Measurements from ENCODE around the gene SLMAP.

DNA sequence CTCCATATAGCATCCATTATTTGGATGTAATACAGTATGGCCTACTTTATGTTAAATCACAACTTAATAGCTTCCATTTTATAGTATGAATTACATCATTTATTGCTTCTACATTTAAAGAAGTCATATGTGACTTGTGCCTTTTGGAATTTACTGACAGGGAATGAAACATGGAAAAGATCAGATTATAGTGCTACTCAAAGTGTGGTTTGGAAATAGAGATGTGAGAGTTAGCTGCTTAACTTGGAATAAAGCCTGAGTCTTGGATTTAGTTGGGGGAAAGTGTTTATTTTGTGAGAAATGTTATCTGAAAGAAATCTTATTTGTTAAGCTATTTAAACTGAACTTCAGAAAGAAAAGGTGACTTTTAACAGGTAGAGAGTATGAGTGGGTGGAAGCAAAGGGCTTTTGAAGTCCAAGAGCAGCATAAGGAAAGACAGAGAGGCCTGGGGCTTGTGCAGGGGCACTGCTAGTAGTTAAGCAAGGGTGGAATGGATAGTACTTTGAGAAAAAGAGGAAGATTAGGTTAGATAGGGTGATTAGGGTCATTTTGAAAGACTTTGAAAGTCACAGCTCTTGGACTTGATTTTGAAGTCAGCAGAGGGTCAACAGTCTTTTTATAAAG is 60.5 kb downstream of the SLMAP start:
- TF ChIP-seq, protein P1, sequence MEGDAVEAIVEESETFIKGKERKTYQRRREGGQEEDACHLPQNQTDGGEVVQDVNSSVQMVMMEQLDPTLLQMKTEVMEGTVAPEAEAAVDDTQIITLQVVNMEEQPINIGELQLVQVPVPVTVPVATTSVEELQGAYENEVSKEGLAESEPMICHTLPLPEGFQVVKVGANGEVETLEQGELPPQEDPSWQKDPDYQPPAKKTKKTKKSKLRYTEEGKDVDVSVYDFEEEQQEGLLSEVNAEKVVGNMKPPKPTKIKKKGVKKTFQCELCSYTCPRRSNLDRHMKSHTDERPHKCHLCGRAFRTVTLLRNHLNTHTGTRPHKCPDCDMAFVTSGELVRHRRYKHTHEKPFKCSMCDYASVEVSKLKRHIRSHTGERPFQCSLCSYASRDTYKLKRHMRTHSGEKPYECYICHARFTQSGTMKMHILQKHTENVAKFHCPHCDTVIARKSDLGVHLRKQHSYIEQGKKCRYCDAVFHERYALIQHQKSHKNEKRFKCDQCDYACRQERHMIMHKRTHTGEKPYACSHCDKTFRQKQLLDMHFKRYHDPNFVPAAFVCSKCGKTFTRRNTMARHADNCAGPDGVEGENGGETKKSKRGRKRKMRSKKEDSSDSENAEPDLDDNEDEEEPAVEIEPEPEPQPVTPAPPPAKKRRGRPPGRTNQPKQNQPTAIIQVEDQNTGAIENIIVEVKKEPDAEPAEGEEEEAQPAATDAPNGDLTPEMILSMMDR (IDR thresholded peaks at IDR 0.05), result no peak
- TF ChIP-seq POLR2A (IDR thresholded peaks at IDR 0.05) (no peak), POLR2AphosphoS5 (IDR thresholded peaks at IDR 0.05) (no peak), EP300 (IDR thresholded peaks at IDR 0.05) (no peak)

Measured in upper lobe of left lung (tissue), 4 donors.